Neutrophil (primary cell): ENCODE measurements around the gene IGSF21.

Experiments used
- H3K27ac ChIP-seq: fragments of 200-600 bp; sonication (generic); 2 replicates; pipeline ENCODE4 v1.5.1; 2016; ENCODE audit warnings: mild to moderate bottlenecking, moderate library complexity
- H3K27me3 ChIP-seq: fragments of 200-600 bp; sonication (generic); 2 replicates; pipeline ENCODE4 v1.6.0; 2016; ENCODE audit warnings: mild to moderate bottlenecking
- H3K36me3 ChIP-seq: fragments of 200-600 bp; sonication (generic); 2 replicates; pipeline ENCODE4 v1.5.1; 2017
- H3K4me1 ChIP-seq, 2 experiments: fragments of 200-600 bp in 1 of 2; sonication (generic) in 1 of 2; 1 replicate in 1 of 2; 2 replicates in 1 of 2; pipeline versions ENCODE4 v1.5.1 to v1.6.1; 2013 to 2016; ENCODE audit warnings: low read depth in 1 of 2, low read length in 1 of 2, mild to moderate bottlenecking in 1 of 2, moderate library complexity in 1 of 2; ENCODE audit not compliant: control insufficient read depth in 1 of 2, insufficient read depth in 1 of 2
- H3K4me3 ChIP-seq, 2 experiments: fragments of 200-600 bp in 1 of 2; sonication (generic) in 1 of 2; 1 replicate in 1 of 2; 2 replicates in 1 of 2; pipeline ENCODE4 v1.5.1; 2013 to 2016; ENCODE audit warnings: low read depth in 1 of 2, low read length in 1 of 2, mild to moderate bottlenecking in 1 of 2, moderate library complexity in 1 of 2
- H3K9me3 ChIP-seq: fragments of 200-600 bp; sonication (generic); 2 replicates; pipeline ENCODE4 v1.5.1; 2016
- TF ChIP-seq, protein P1 (sequence below): fragments of 200-600 bp; sonication (generic); IDR thresholded peaks from 2 replicates; pipeline ENCODE4 v1.5.1; 2016; ENCODE audit warnings: antibody characterized with exemption

IGSF21 gene

DNA sequence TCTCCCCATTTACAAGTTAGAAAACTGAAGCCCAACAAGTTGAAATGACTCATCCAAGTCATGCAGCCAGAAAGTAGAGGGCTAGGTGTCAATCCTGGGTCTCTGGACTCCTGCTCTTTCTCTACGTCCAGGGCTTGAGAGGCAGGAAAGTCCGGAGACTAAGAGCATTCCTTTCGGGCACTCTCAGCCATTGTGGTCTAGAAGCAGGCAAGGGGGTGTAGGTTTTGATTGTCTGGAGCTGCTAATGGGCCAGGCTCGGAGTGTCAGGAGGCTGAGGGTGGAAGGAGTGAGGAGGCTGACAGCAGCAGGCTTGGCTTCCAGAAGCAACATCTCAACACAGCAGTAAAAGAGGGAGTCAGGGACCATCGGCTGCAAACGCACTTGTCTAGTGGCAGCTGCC is 265.6 kb downstream of the IGSF21 start:
- Histone ChIP-seq H3K9me3 (no peaks in the 10 kb centered on the region), H3K27ac (no peak overlapping the region), H3K4me3 (no peak overlapping the region), H3K36me3 (no peaks in the 10 kb centered on the region), H3K4me1 (no peaks in the 10 kb centered on the region), H3K27me3 (no peaks in the 10 kb centered on the region)
- TF ChIP-seq, protein P1, sequence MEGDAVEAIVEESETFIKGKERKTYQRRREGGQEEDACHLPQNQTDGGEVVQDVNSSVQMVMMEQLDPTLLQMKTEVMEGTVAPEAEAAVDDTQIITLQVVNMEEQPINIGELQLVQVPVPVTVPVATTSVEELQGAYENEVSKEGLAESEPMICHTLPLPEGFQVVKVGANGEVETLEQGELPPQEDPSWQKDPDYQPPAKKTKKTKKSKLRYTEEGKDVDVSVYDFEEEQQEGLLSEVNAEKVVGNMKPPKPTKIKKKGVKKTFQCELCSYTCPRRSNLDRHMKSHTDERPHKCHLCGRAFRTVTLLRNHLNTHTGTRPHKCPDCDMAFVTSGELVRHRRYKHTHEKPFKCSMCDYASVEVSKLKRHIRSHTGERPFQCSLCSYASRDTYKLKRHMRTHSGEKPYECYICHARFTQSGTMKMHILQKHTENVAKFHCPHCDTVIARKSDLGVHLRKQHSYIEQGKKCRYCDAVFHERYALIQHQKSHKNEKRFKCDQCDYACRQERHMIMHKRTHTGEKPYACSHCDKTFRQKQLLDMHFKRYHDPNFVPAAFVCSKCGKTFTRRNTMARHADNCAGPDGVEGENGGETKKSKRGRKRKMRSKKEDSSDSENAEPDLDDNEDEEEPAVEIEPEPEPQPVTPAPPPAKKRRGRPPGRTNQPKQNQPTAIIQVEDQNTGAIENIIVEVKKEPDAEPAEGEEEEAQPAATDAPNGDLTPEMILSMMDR: no peak

DNA sequence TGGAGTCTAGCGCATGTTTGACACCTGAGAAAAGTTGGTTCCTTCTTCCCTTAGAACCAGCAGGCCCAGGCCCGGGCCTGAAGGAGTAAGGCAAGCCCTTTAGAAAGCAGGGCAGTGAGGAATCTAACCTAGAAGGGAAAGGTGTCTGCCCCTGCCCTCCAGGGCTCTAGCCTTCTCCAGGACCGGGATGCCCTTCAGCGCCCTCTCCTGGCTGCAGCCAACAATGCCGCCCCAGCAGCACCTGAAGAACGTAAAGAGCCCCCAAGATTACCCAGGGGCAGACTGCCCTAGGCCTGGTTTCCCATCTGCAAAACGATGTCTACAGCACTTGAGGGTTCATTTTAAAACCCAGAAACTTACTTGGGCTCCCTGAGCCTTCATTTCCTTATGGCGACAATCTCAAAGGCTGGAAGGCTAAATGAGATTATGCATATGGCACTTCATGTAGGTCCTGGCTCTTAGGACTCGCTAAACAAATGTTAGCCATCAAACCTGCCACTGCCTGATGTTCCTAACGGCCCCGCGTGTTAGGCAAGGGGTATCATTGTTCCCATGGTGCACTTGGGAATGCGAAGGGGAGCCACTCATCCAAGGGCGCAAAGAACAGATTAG is 266.4 kb downstream of the IGSF21 start:
- H3K27me3 ChIP-seq: no peaks in the 10 kb centered on the region
- TF ChIP-seq, protein P1: no peak
- no peaks in the 10 kb centered on the region for H3K9me3 ChIP-seq
- H3K4me3 ChIP-seq: no peak overlapping the region
- H3K36me3 ChIP-seq: no peaks in the 10 kb centered on the region
- H3K4me1 ChIP-seq: no peaks in the 10 kb centered on the region
- H3K27ac ChIP-seq: no peak overlapping the region

DNA sequence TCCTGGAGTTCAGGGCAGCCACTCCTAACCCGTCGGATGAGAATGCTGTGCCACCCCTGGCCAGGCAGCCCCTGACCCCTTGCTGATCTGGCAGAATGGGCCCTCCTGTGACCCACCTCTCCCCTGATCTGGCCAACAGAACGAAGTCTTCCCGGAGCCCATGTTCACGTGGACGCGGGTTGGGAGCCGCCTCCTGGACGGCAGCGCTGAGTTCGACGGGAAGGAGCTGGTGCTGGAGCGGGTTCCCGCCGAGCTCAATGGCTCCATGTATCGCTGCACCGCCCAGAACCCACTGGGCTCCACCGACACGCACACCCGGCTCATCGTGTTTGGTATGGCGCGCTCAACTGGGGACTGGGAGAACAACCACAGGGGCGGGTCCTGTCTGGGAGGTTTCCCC is 269.1 kb downstream of the IGSF21 start:
- Histone ChIP-seq H3K36me3 (no peaks in the 10 kb centered on the region), H3K4me3 (no peak overlapping the region), H3K27me3 (no peaks in the 10 kb centered on the region), H3K27ac (no peak overlapping the region), H3K4me1 (no peaks in the 10 kb centered on the region), H3K9me3 (no peaks in the 10 kb centered on the region)
- TF ChIP-seq, protein P1: no peak

DNA sequence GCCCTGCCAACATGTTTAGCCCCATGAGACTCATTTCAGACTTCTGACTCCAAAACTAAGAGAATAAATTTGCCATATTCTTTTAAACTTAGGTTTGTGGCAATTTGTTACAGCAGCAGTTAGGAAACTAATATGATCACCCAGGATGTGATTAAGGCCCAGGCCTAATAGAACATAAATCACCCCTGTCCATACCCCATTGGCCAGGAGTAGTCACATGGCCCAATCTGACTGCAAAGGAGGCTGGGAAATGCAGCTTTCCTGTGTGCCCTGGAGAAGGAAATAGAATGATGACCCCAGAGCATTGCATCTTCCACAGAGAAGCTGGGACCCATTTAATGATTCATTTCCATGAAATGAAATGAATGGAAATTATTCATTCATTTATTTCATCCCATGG is 272.7 kb downstream of the IGSF21 start:
- Histone ChIP-seq H3K4me1 (no peaks in the 10 kb centered on the region), H3K27ac (no peak overlapping the region), H3K4me3 (no peak overlapping the region), H3K36me3 (no peaks in the 10 kb centered on the region), H3K9me3 (no peaks in the 10 kb centered on the region), H3K27me3 (peaks cover 17% of the 10 kb centered on the region)
- TF ChIP-seq, protein P1: no peak

DNA sequence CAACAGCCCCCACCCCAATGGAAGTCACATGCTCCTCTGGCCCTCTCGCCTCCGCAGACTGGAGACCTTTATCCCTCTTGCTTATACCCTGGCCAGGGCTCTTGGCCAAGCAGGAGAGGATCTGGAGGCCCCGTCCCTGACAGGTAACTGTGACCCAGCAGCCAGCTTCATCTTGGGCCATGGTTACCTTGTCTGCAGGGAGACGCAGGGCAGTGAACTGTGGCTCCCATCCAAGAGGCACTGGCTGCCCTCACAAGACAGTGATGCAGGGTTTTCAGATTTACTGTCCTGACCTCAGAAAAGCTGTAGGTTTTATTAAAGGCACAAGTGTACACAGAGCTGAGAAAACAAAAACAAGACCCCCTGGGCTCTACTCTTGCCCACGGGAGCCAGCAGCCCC is 276.5 kb downstream of the IGSF21 start:
- Histone ChIP-seq H3K9me3 (no peaks in the 10 kb centered on the region), H3K4me3 (no peak overlapping the region), H3K27me3 (peaks cover 36% of the 10 kb centered on the region), H3K36me3 (no peaks in the 10 kb centered on the region), H3K4me1 (no peaks in the 10 kb centered on the region), H3K27ac (no peak overlapping the region)
- TF ChIP-seq, protein P1: no peak

DNA sequence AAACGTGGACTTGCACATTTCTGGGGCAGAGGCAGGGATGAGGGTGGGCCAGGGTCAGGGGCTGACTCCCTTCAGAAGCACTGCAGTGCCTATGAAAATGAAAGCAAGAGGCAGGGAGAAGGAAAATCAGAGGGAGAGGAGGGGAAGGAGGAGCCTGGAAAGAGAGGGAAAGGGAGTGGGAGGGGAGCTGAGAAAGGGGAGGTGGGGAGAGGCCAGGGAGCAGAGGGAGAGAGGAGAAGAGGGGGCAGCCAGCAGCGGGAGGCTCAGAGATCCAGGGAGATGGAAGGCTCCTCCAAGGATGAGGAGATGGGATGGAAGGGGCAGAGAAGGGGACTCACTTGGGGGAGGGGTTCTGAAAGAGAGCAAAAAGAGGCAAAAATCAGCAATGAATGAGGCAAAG is 276.9 kb downstream of the IGSF21 start:
- Histone ChIP-seq H3K9me3 (no peaks in the 10 kb centered on the region), H3K27ac (no peak overlapping the region), H3K4me3 (no peak overlapping the region), H3K36me3 (no peaks in the 10 kb centered on the region), H3K27me3 (peaks cover 36% of the 10 kb centered on the region), H3K4me1 (no peaks in the 10 kb centered on the region)
- TF ChIP-seq, protein P1: no peak
